Endothelial cell of umbilical vein (primary cell): ENCODE data around the gene CBFA2T3. TPM values are rescaled to one million over a fixed set of nuclear protein-coding genes. Genes with fewer than 3 reads are reported as not detected.

ENCODE experiments used
- BruUV-seq: library from RNA; stranded (reverse); fragments of 400-500 nt; replicated peaks from 2 replicates; lab custom pipeline; 2021; lab: Mats Ljungman, UMichigan
- CTCF ChIA-PET: fragments of 300-600, 350-600 bp; sonication (Branson Sonifier 250); formaldehyde crosslinking; loops from one replicate; lab custom pipeline; 2021; ENCODE audit warnings: antibody characterized with exemption, inconsistent platforms; lab: Charles Lee
- POLR2A ChIA-PET: fragments of 300-600, 350-600 bp; sonication (Branson Sonifier 250); formaldehyde crosslinking; loops from one replicate; lab custom pipeline; 2021; ENCODE audit warnings: antibody characterized with exemption, inconsistent platforms; lab: Charles Lee
- DNase-seq: peaks from one replicate; pipeline ENCODE4 v3.0.0-alpha.2; 2011; ENCODE audit warnings: low read depth, low spot score
- FAIRE-seq: peaks from 2 replicates; lab custom pipeline; 2011; peaks lifted over from hg19 to GRCh38; lab: Jason Lieb, UNC
- H2AFZ ChIP-seq: 2 replicates; pipeline ENCODE4 v1.6.0; 2012; ENCODE audit warnings: low read depth, low read length, control low read depth, inconsistent platforms
- H3K27ac ChIP-seq: 2 replicates; pipeline ENCODE4 v1.5.1; 2011; ENCODE audit warnings: low read depth, mild to moderate bottlenecking, control low read depth, low read length, moderate library complexity; ENCODE audit not compliant: insufficient read depth
- H3K27me3 ChIP-seq, 2 experiments: 2 replicates each; pipeline versions ENCODE4 v1.6.0 to v1.6.1; 2011; ENCODE audit warnings: low read length in 2 of 2, mixed read lengths in 1 of 2; ENCODE audit not compliant: control insufficient read depth in 2 of 2, insufficient read depth in 2 of 2
- H3K36me3 ChIP-seq, 2 experiments: 2 replicates in 1 of 2; 3 replicates in 1 of 2; pipeline ENCODE4 v1.5.1; 2011; ENCODE audit warnings: low read length in 2 of 2, mild to moderate bottlenecking in 1 of 2, moderate library complexity in 1 of 2; ENCODE audit not compliant: control insufficient read depth in 2 of 2, insufficient read depth in 2 of 2; ENCODE audit errors: extremely low read depth in 1 of 2
- H3K4me1 ChIP-seq: 3 replicates; pipeline ENCODE4 v1.5.1; 2011; ENCODE audit warnings: mild to moderate bottlenecking, low read length; ENCODE audit not compliant: control insufficient read depth, insufficient read depth; ENCODE audit errors: extremely low read depth
- H3K4me2 ChIP-seq: 2 replicates; pipeline ENCODE4 v1.6.1; 2011; ENCODE audit warnings: low read length, control low read depth, mixed read lengths; ENCODE audit not compliant: insufficient read depth
- H3K4me3 ChIP-seq, 3 experiments: fragments of 200-600 bp in 1 of 3; sonication (generic), shearing (Covaris generic) in 1 of 3; replicated peaks in 1 of 3; 2 replicates each; pipeline ENCODE4 v1.5.1; 2011 to 2016; ENCODE audit warnings: control low read depth in 3 of 3, low read length in 3 of 3, mild to moderate bottlenecking in 2 of 3, inconsistent platforms in 1 of 3, low read depth in 1 of 3, moderate library complexity in 1 of 3; ENCODE audit not compliant: insufficient read depth in 1 of 3
- H3K79me2 ChIP-seq: 2 replicates; pipeline ENCODE4 v1.6.0; 2012; ENCODE audit warnings: low read length, inconsistent platforms; ENCODE audit not compliant: control insufficient read depth, insufficient read depth
- H3K9ac ChIP-seq: replicated peaks from 2 replicates; pipeline ENCODE3; 2011; ENCODE audit warnings: low read length, control low read depth; ENCODE audit not compliant: insufficient read depth; ENCODE audit errors: extremely low read depth
- H3K9me1 ChIP-seq: replicated peaks from 3 replicates; pipeline ENCODE4 v1.6.0; 2011; ENCODE audit warnings: mild to moderate bottlenecking, low read length; ENCODE audit not compliant: control insufficient read depth, insufficient read depth; ENCODE audit errors: extremely low read depth
- H3K9me3 ChIP-seq: replicated peaks from 2 replicates; pipeline ENCODE4 v1.5.1; 2012; ENCODE audit warnings: low read length, inconsistent platforms; ENCODE audit not compliant: control insufficient read depth, insufficient read depth
- H4K20me1 ChIP-seq: replicated peaks from 2 replicates; pipeline ENCODE3; 2011; ENCODE audit warnings: mild to moderate bottlenecking, low read length; ENCODE audit not compliant: control insufficient read depth, insufficient read depth; ENCODE audit errors: extremely low read depth
- EZH2 ChIP-seq: IDR thresholded peaks from 2 replicates; pipeline ENCODE4 v1.6.1; 2012; ENCODE audit warnings: borderline replicate concordance, low read depth, mild to moderate bottlenecking, moderate library complexity, low read length, inconsistent platforms; ENCODE audit not compliant: severe bottlenecking
- FOS ChIP-seq: IDR thresholded peaks from 2 replicates; pipeline ENCODE4 v1.6.1; 2011; ENCODE audit warnings: mild to moderate bottlenecking, low read length, moderate library complexity, borderline replicate concordance; ENCODE audit not compliant: insufficient read depth
- GATA2 ChIP-seq: IDR thresholded peaks from 2 replicates; pipeline ENCODE4 v1.7.0; 2011; ENCODE audit warnings: low read depth, mild to moderate bottlenecking, moderate library complexity, mixed read lengths, low read length; ENCODE audit not compliant: insufficient read length, insufficient read depth
- JUN ChIP-seq: IDR thresholded peaks from 2 replicates; pipeline ENCODE4 v1.6.1; 2011; ENCODE audit warnings: borderline replicate concordance, low read depth; ENCODE audit not compliant: insufficient read length, insufficient read depth
- MYC ChIP-seq: IDR thresholded peaks from one replicate; pipeline ENCODE4 v1.6.1; 2011; ENCODE audit warnings: mild to moderate bottlenecking, low read depth, low read length
- POLR2A ChIP-seq: IDR thresholded peaks from 2 replicates; pipeline ENCODE4 v1.6.1; 2012; ENCODE audit warnings: low read depth, mild to moderate bottlenecking, control low read depth, low read length
- POLR2AphosphoS5 ChIP-seq: IDR thresholded peaks from 2 replicates; pipeline ENCODE4 v1.6.1; 2012; ENCODE audit warnings: low read depth, mild to moderate bottlenecking, control low read depth, low read length, moderate library complexity; ENCODE audit not compliant: insufficient read depth
- dilution Hi-C: fragments of 300-500 bp; cut with MboI; formaldehyde crosslinking; loops from one replicate; pipeline ENCODE4 v1.15.0; 2019; ENCODE audit warnings: low sequenced_read_pairs; ENCODE audit not compliant: extremely low pct_ligation_motif_present
- intact Hi-C: fragments of 100-400 bp; cut with micrococcal nuclease; formaldehyde crosslinking; loops from one replicate; pipeline ENCODE4 v1.10.0; 2022
- polyA plus RNA-seq, 4 experiments: library from polyadenylated mRNA; depleted of rRNA in 3 of 4; stranded (reverse) in 3 of 4; unstranded in 1 of 4; fragments of >200 nt; gene quantifications; 2 replicates each; pipeline versions ENCODE4 v1.2.1 to v1.2.3, GENCODE V29; 2011 to 2012; ENCODE audit warnings: missing spikeins in 1 of 4
- total RNA-seq: library from RNA; stranded (reverse); gene quantifications from 2 replicates; pipeline ENCODE4 v1.2.3, GENCODE V29; 2021
- TF ChIP-seq, protein P1 (sequence below), 2 donors: IDR thresholded peaks; 1 replicate in 1 of 2; 2 replicates in 1 of 2; pipeline ENCODE4 v1.5.1; 2011; ENCODE audit warnings: low read length in 2 of 2, mild to moderate bottlenecking in 2 of 2, moderate library complexity in 2 of 2, control low read depth in 1 of 2, inconsistent platforms in 1 of 2, low read depth in 1 of 2; ENCODE audit not compliant: insufficient read depth in 1 of 2; ENCODE audit errors: extremely low read depth in 1 of 2
- TF ChIP-seq, protein P2 (sequence below): IDR thresholded peaks from 2 replicates; pipeline ENCODE4 v1.6.1; 2011; ENCODE audit not compliant: insufficient read depth, insufficient read length

CBFA2T3 gene
- total and polyA plus RNA-seq, 2 donors (not counting 3 experiments of a cell fraction or from before 2014, with no cell fraction given), result not detected

- DNase-seq (no peak), FAIRE-seq (no peak)
- no peak overlapping the region for H3K4me2 ChIP-seq
- ChIA-PET CTCF (no interaction called here), POLR2A (no interaction called here)
- TF ChIP-seq POLR2AphosphoS5, result no peak
- TF ChIP-seq JUN, result no peak
- TF ChIP-seq, protein P1, sequence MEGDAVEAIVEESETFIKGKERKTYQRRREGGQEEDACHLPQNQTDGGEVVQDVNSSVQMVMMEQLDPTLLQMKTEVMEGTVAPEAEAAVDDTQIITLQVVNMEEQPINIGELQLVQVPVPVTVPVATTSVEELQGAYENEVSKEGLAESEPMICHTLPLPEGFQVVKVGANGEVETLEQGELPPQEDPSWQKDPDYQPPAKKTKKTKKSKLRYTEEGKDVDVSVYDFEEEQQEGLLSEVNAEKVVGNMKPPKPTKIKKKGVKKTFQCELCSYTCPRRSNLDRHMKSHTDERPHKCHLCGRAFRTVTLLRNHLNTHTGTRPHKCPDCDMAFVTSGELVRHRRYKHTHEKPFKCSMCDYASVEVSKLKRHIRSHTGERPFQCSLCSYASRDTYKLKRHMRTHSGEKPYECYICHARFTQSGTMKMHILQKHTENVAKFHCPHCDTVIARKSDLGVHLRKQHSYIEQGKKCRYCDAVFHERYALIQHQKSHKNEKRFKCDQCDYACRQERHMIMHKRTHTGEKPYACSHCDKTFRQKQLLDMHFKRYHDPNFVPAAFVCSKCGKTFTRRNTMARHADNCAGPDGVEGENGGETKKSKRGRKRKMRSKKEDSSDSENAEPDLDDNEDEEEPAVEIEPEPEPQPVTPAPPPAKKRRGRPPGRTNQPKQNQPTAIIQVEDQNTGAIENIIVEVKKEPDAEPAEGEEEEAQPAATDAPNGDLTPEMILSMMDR (IDR thresholded peaks at IDR 0.05; ENCODE audit: extremely low read depth in 1 of 2, insufficient read depth in 1 of 2, low read depth in 1 of 2, low read length in 2 of 2), result no peak
- TF ChIP-seq, protein P2, sequence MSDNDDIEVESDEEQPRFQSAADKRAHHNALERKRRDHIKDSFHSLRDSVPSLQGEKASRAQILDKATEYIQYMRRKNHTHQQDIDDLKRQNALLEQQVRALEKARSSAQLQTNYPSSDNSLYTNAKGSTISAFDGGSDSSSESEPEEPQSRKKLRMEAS, result no peak
- no peak for TF ChIP-seq EZH2
- no peak for TF ChIP-seq GATA2
- TF ChIP-seq POLR2A, result no peak
- no peak for TF ChIP-seq MYC
- TF ChIP-seq FOS, result no peak
- no peaks in the 10 kb centered on the region for H3K27me3 ChIP-seq
- no TSS peak for BruUV-seq
- no peaks in the 10 kb centered on the region for H4K20me1 ChIP-seq
- H3K4me1 ChIP-seq, result no peaks in the 10 kb centered on the region
- no peaks in the 10 kb centered on the region for H3K79me2 ChIP-seq
- H3K4me3 ChIP-seq, result no peak overlapping the region
- dilution Hi-C loops, result no loop called here
- H3K9ac ChIP-seq, result no peak overlapping the region
- no peak overlapping the region for H2AFZ ChIP-seq
- H3K9me1 ChIP-seq, result no peaks in the 10 kb centered on the region
- intact Hi-C loops, result no loop called here
- no peaks in the 10 kb centered on the region for H3K36me3 ChIP-seq
- H3K27ac ChIP-seq, result no peak overlapping the region
- no peaks in the 10 kb centered on the region for H3K9me3 ChIP-seq
Measured at GRCh38 chr16:88913870-88914269, 63.1 kb downstream of the CBFA2T3 start.
